Tibial nerve (tissue), 4 donors: ENCODE data around the gene PIP5K1C. TPM values are rescaled to one million over a fixed set of nuclear protein-coding genes. Genes with fewer than 3 reads are reported as not detected.

Experiments
- DNase-seq, 2 donors: peaks; one replicate each; pipeline ENCODE4 v3.0.0-alpha.2; 2019; ENCODE audit warnings: low spot score in 2 of 2
- H3K27ac ChIP-seq, 4 donors: fragments of 200-600 bp; sonication (generic) in 3 of 4; one replicate each; pipeline ENCODE4 v1.5.1; 2017 to 2019; ENCODE audit warnings: mild to moderate bottlenecking in 1 of 4
- H3K27me3 ChIP-seq, 2 donors: fragments of 200-600 bp; sonication (generic) in 1 of 2; one replicate each; pipeline versions ENCODE4 v1.5.1 to v1.6.0; 2017 to 2019
- H3K36me3 ChIP-seq, 3 donors: fragments of 200-600 bp; sonication (generic); one replicate each; pipeline ENCODE4 v1.5.1; 2018 to 2019
- H3K4me1 ChIP-seq, 4 donors: fragments of 200-600 bp; sonication (generic) in 3 of 4; one replicate each; pipeline ENCODE4 v1.5.1; 2017 to 2019
- H3K4me3 ChIP-seq, 4 donors: fragments of 200-600 bp; sonication (generic) in 3 of 4; one replicate each; pipeline ENCODE4 v1.5.1; 2017 to 2019; ENCODE audit warnings: mild to moderate bottlenecking in 1 of 4, moderate library complexity in 1 of 4
- H3K9me3 ChIP-seq, 4 donors: fragments of 200-600 bp; sonication (generic) in 3 of 4; one replicate each; pipeline ENCODE4 v1.5.1; 2017 to 2019
- EP300 ChIP-seq, 2 donors: sonication (generic); formaldehyde crosslinking; IDR thresholded peaks; one replicate each; pipeline ENCODE4 v1.6.1; 2017; ENCODE audit warnings: antibody characterized with exemption in 2 of 2, mild to moderate bottlenecking in 1 of 2
- POLR2A ChIP-seq, 2 donors: fragments of 450-650 bp; IDR thresholded peaks; one replicate each; pipeline ENCODE4 v1.6.1; 2017; ENCODE audit warnings: antibody characterized with exemption in 2 of 2, mild to moderate bottlenecking in 2 of 2, moderate library complexity in 2 of 2
- WGBS, 2 donors: methylation state at CpG; one replicate each; pipeline ENCODE4 v1.1.5; 2018; 5-methylcytosine and 5-hydroxymethylcytosine counted together
- total RNA-seq, 4 donors: library from RNA; depleted of rRNA; stranded (reverse); fragments of >200 nt; gene quantifications; one replicate each; pipeline ENCODE4 v1.1.0, GENCODE V29; 2016
- TF ChIP-seq, protein P1 (sequence below), 5 experiments: fragments of 200-600 bp in 3 of 5; fragments of 450-650 bp in 2 of 5; sonication (generic) in 3 of 5; IDR thresholded peaks; one replicate each; pipeline ENCODE4 v1.5.1; 2016 to 2019; ENCODE audit warnings: antibody characterized with exemption in 5 of 5, mild to moderate bottlenecking in 3 of 5, moderate library complexity in 2 of 5

Gene PIP5K1C
- total RNA-seq, 4 donors from 2014 or later, result 23.0 to 37.2 (median 24.9) TPM

DNA sequence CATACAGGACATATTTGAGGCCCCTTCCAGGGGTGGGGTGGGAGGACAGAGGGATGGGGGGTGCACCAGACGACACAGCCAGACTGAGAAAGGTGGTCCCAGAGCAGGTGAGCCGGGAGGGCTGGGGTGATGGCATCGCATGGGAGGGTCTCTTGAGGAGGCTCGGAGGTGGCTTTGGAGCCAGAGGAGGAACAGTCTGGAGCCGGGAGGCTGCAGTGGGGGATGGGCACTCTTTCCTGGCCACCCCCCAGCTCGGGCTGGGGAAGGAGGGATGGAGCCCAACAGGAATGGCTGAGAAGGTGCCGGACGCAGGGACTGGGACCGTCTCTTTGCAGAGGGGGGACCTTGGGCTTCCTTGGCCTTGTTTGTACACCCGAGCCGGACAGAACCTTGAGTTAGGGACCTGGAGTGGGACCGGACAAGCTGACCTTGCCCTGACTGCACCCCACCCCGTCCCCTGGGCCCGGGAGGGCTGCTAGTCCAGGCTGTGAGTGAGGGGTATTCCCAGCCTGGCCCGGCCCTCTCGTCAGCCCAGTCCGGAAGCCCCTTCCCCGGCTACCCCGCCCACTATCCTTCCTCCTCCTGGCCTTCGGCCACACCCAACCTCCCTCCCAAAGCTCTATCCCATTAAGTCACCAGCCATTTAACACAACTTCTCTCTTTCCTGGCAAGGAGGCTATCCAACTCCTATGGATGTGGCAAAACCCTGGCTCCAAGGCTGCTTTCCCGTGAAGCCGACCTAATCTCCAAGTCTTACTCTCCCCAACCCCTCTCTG is 92.8 kb downstream of the PIP5K1C start:
- Histone ChIP-seq H3K27me3 (peaks cover 0 to 6% of the 10 kb centered on the region in 2 donors), H3K27ac (peak overlapping the region; percentile 71 to 89 (median 80)), H3K4me3 (peak overlapping the region; percentile 41 to 60 (median 51)), H3K36me3 (peaks cover 0 to 29% (median 12%) of the 10 kb centered on the region in 3 donors), H3K4me1 (peaks cover 0 to 68% (median 51%) of the 10 kb centered on the region in 4 donors), H3K9me3 (no peaks in the 10 kb centered on the region)
- no peak for DNase-seq
- no peak for TF ChIP-seq EP300 (IDR thresholded peaks at IDR 0.05)
- TF ChIP-seq, protein P1, sequence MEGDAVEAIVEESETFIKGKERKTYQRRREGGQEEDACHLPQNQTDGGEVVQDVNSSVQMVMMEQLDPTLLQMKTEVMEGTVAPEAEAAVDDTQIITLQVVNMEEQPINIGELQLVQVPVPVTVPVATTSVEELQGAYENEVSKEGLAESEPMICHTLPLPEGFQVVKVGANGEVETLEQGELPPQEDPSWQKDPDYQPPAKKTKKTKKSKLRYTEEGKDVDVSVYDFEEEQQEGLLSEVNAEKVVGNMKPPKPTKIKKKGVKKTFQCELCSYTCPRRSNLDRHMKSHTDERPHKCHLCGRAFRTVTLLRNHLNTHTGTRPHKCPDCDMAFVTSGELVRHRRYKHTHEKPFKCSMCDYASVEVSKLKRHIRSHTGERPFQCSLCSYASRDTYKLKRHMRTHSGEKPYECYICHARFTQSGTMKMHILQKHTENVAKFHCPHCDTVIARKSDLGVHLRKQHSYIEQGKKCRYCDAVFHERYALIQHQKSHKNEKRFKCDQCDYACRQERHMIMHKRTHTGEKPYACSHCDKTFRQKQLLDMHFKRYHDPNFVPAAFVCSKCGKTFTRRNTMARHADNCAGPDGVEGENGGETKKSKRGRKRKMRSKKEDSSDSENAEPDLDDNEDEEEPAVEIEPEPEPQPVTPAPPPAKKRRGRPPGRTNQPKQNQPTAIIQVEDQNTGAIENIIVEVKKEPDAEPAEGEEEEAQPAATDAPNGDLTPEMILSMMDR (IDR thresholded peaks at IDR 0.05), result no peak
- TF ChIP-seq POLR2A (IDR thresholded peaks at IDR 0.05), result no peak
- WGBS, 2 donors, result 21 to 26% methylated on average over 22 of the region's 22 CpGs

DNA sequence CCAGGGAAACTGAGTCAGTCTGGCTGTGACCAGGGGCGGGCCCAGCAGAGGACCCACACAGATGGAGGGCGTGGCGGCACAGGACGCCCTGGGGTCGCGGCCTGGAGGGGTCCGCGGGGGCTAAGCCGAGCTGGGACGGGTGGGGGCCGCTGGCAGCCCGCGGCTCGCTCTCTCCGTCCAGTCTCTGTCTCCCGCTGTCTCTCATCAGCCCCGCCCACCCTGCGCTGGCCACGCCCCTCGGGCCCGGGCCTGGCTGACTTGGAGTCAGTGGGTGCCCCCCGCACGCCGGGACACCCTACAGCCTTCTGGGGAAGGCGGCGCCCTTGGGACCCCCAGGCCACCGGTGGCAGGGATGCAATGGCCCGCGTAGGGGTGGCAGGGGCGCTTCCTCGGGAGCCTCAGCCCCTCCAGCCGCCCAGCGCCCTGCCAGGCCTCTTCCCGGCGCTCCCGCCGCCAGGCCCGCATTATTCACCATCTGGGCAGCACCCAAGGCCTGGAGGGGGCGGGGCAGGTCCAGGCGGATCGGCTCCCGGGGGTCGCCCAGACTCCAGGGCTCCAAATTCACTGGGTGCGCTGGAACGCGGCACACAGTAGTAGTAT is 93.5 kb downstream of the PIP5K1C start, which contains the start of gene TBXA2R:
TBXA2R (minus strand) TSS at position 186 of the 600 bp plus-strand sequence. CDS start 6,241 bp downstream, outside the sequence.
- Histone ChIP-seq H3K27me3 (peaks cover 0 to 6% of the 10 kb centered on the region in 2 donors), H3K36me3 (peaks cover 0 to 22% (median 8%) of the 10 kb centered on the region in 3 donors), H3K4me1 (peaks cover 0 to 72% (median 51%) of the 10 kb centered on the region in 4 donors), H3K4me3 (peak within 1 kb of the TSS; percentile 41 to 60 (median 51)), H3K27ac (peak within 1 kb of the TSS; percentile 71 to 89 (median 80)), H3K9me3 (no peaks in the 10 kb centered on the region)
- 2 to 6% methylated on average over 7 to 29 of the region's 46 CpGs for WGBS, 2 donors
- TF ChIP-seq POLR2A (IDR thresholded peaks at IDR 0.05), result peak in 1 of 2 donors; percentile 52
- TF ChIP-seq, protein P1 (IDR thresholded peaks at IDR 0.05), result peak in 1 of 5 experiments; percentile 15
- TF ChIP-seq EP300 (IDR thresholded peaks at IDR 0.05), result peak in 1 of 2 donors; percentile 56
- peak; percentile 78 to 82 for DNase-seq

DNA sequence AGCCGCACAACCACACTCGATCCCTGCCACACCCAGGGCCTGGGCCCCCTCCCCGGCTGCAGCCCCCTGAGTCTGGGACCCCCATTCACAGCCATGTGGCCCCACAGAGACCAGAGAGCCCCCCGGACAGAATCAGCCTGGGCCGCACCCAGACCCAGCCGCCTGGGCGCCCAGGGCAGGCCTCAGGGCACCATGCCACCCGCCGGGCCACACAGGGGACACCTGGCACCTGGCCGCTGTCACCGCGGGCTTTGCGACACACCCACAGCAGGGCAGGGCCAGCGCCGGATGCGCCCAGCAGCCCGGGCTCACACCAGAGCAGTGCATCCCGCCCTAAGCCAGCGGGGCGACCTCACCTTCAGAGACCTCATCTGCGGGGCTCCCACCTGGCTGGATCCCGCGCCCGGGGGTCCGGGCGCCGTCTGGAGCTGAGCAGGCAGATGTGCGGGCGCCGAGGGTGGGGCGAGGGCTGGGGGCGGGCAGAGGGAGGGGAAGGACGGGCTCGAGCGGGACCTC is 94.0 kb downstream of the PIP5K1C start:
- Histone ChIP-seq H3K27me3 (peaks cover 0 to 6% of the 10 kb centered on the region in 2 donors), H3K4me1 (peaks cover 0 to 72% (median 51%) of the 10 kb centered on the region in 4 donors)

DNA sequence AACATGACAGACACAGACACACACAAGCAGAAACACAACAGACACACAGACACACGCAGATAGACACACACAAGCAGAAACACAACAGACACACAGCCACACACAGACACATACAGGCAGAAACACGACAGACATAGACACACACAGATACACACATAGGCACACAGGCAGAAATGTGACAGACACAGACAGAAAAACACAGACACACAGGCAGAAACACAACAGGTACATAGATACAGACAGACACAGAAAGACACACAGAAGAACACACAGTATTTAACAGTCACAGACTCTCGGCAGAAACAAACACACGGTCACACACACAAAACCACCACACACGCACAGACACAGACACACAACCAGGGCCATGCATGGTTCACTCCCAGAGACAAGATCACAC is 94.5 kb downstream of the PIP5K1C start:
- Histone ChIP-seq H3K9me3 (no peaks in the 10 kb centered on the region), H3K36me3 (peaks cover 0 to 12% (median 0%) of the 10 kb centered on the region in 3 donors), H3K27me3 (peaks cover 0 to 6% of the 10 kb centered on the region in 2 donors), H3K4me3 (peak overlapping the region; percentile 41 to 60 (median 51)), H3K4me1 (peaks cover 0 to 72% (median 51%) of the 10 kb centered on the region in 4 donors), H3K27ac (peak overlapping the region; percentile 71 to 89 (median 80))
- 32 to 39% methylated on average over 5 of the region's 5 CpGs for WGBS, 2 donors
- TF ChIP-seq, protein P1 (IDR thresholded peaks at IDR 0.05), result no peak
- TF ChIP-seq EP300 (IDR thresholded peaks at IDR 0.05), result no peak
- no peak for TF ChIP-seq POLR2A (IDR thresholded peaks at IDR 0.05)
- DNase-seq, result no peak

More for the DNA sequence above, 94.0 kb downstream of the PIP5K1C start:
- H3K9me3 ChIP-seq, result no peaks in the 10 kb centered on the region
- TF ChIP-seq, protein P1 (IDR thresholded peaks at IDR 0.05), result no peak
- TF ChIP-seq POLR2A (IDR thresholded peaks at IDR 0.05) (no peak), EP300 (IDR thresholded peaks at IDR 0.05) (no peak)
- H3K27ac ChIP-seq, result peak overlapping the region; percentile 71 to 89 (median 80)
- peaks cover 0 to 17% (median 4%) of the 10 kb centered on the region in 3 donors for H3K36me3 ChIP-seq
- WGBS, 2 donors, result 9 to 14% methylated on average over 4 to 32 of the region's 35 CpGs
- peak overlapping the region; percentile 41 to 60 (median 51) for H3K4me3 ChIP-seq
- DNase-seq, result no peak
